OCI-LY1 (cell line): ENCODE measurements around the gene TTC36.

Experiments used
- H2AFZ ChIP-seq: fragments of 200-600 bp; sonication (generic), shearing (Covaris generic); 2 replicates; pipeline ENCODE4 v1.6.0; 2014; ENCODE audit warnings: antibody characterized with exemption, mild to moderate bottlenecking, low read length
- H3F3A ChIP-seq: fragments of 200-600 bp; sonication (generic), shearing (Covaris generic); 2 replicates; pipeline ENCODE4 v1.6.0; 2014; ENCODE audit warnings: mild to moderate bottlenecking, antibody characterized with exemption, low read length, moderate library complexity; ENCODE audit not compliant: insufficient read depth
- H3K27ac ChIP-seq: fragments of 200-600 bp; sonication (generic); 2 replicates; pipeline ENCODE4 v1.5.1; 2014; ENCODE audit warnings: low read length, mixed run types, mild to moderate bottlenecking, low read depth; ENCODE audit not compliant: poor library complexity, severe bottlenecking
- H3K27me3 ChIP-seq: fragments of 200-600 bp; sonication (generic); 2 replicates; pipeline ENCODE4 v1.6.0; 2014; ENCODE audit warnings: antibody characterized with exemption, mild to moderate bottlenecking, low read length, moderate library complexity; ENCODE audit not compliant: insufficient read depth
- H3K36me3 ChIP-seq: fragments of 200-600 bp; sonication (generic); 2 replicates; pipeline ENCODE4 v1.6.1; 2014; ENCODE audit warnings: mild to moderate bottlenecking, antibody characterized with exemption, low read length, moderate library complexity, mixed read lengths; ENCODE audit not compliant: insufficient read depth
- H3K4me1 ChIP-seq: fragments of 200-600 bp; sonication (generic); 2 replicates; pipeline ENCODE4 v1.5.1; 2014; ENCODE audit warnings: mild to moderate bottlenecking, low read length, moderate library complexity; ENCODE audit not compliant: insufficient read depth, severe bottlenecking
- H3K4me2 ChIP-seq: fragments of 200-600 bp; sonication (generic), shearing (Covaris generic); 2 replicates; pipeline ENCODE4 v1.6.1; 2014; ENCODE audit warnings: low read length
- H3K4me3 ChIP-seq: fragments of 200-600 bp; sonication (generic); 2 replicates; pipeline ENCODE4 v1.5.1; 2014; ENCODE audit warnings: low read length, low read depth, mild to moderate bottlenecking, mixed read lengths; ENCODE audit not compliant: poor library complexity, severe bottlenecking
- H3K79me2 ChIP-seq: fragments of 200-600 bp; shearing (Covaris generic); 2 replicates; pipeline ENCODE4 v1.6.1; 2016; ENCODE audit warnings: mixed run types, low read length, mixed read lengths; ENCODE audit not compliant: insufficient read depth
- H3K9ac ChIP-seq: fragments of 200-600 bp; sonication (generic), shearing (Covaris generic); 2 replicates; pipeline ENCODE4 v1.6.1; 2014; ENCODE audit warnings: mild to moderate bottlenecking, low read length, mixed read lengths
- H3K9me2 ChIP-seq: fragments of 200-600 bp; sonication (generic), shearing (Covaris generic); 2 replicates; pipeline ENCODE4 v1.6.1; 2014; ENCODE audit warnings: low read depth, mild to moderate bottlenecking, low read length, mixed read lengths
- H3K9me3 ChIP-seq: fragments of 200-600 bp; shearing (Covaris generic); 2 replicates; pipeline ENCODE4 v1.6.1; 2014; ENCODE audit warnings: low read length, mixed read lengths
- H4K20me1 ChIP-seq: fragments of 200-600 bp; sonication (generic), shearing (Covaris generic); 2 replicates; pipeline ENCODE4 v1.6.0; 2016; ENCODE audit warnings: mild to moderate bottlenecking, low read length; ENCODE audit not compliant: insufficient read depth
- CTCF ChIP-seq: fragments of 200-600 bp; sonication (generic), shearing (Covaris generic); IDR thresholded peaks from 2 replicates; pipeline ENCODE4 v1.5.1; 2017; ENCODE audit warnings: mild to moderate bottlenecking, antibody characterized with exemption, low read length, moderate library complexity, mixed read lengths
- EZH2 ChIP-seq: fragments of 200-600 bp; sonication (generic), shearing (Covaris generic); IDR thresholded peaks from 2 replicates; pipeline ENCODE4 v1.8.0; 2017; ENCODE audit warnings: borderline replicate concordance, mixed run types, mild to moderate bottlenecking, antibody characterized with exemption, low read length, moderate library complexity, mixed read lengths

The TTC36 gene

GRCh38 chr11:118488480-118489109 lies 38.7 kb upstream of the TTC36 start:
- H3K36me3 ChIP-seq, result peaks cover 57% of the 10 kb centered on the region

GRCh38 chr11:118491041-118491440 lies 36.2 kb upstream of the TTC36 start:
- Histone ChIP-seq H3F3A (no peaks in the 10 kb centered on the region), H3K4me2 (no peak overlapping the region), H3K9ac (no peak overlapping the region), H3K9me3 (no peaks in the 10 kb centered on the region), H4K20me1 (no peaks in the 10 kb centered on the region), H3K9me2 (no peaks in the 10 kb centered on the region), H3K4me1 (no peaks in the 10 kb centered on the region), H3K79me2 (no peaks in the 10 kb centered on the region), H3K36me3 (peaks cover 66% of the 10 kb centered on the region), H3K4me3 (no peak overlapping the region), H3K27me3 (no peaks in the 10 kb centered on the region), H2AFZ (no peak overlapping the region), H3K27ac (no peak overlapping the region)
- TF ChIP-seq CTCF (no peak), EZH2 (no peak)

More at GRCh38 chr11:118488480-118489109, 38.7 kb upstream of the TTC36 start:
- H2AFZ ChIP-seq, result no peak overlapping the region
- no peaks in the 10 kb centered on the region for H4K20me1 ChIP-seq
- no peaks in the 10 kb centered on the region for H3K4me1 ChIP-seq
- TF ChIP-seq EZH2, result no peak
- peak; percentile 82 for TF ChIP-seq CTCF
- H3K9me3 ChIP-seq, result no peaks in the 10 kb centered on the region
- no peaks in the 10 kb centered on the region for H3K9me2 ChIP-seq
- no peak overlapping the region for H3K9ac ChIP-seq
- H3F3A ChIP-seq, result no peaks in the 10 kb centered on the region
- no peaks in the 10 kb centered on the region for H3K79me2 ChIP-seq
- no peak overlapping the region for H3K4me2 ChIP-seq
- H3K27me3 ChIP-seq, result no peaks in the 10 kb centered on the region
- H3K4me3 ChIP-seq, result no peak overlapping the region
- H3K27ac ChIP-seq, result no peak overlapping the region

GRCh38 chr11:118497831-118498230 lies 29.4 kb upstream of the TTC36 start:
- Histone ChIP-seq H3K9me2 (no peaks in the 10 kb centered on the region), H3K27me3 (no peaks in the 10 kb centered on the region), H3K27ac (no peak overlapping the region), H3K9ac (no peak overlapping the region), H3K4me1 (no peaks in the 10 kb centered on the region), H3K4me2 (no peak overlapping the region), H3K4me3 (no peak overlapping the region), H3K9me3 (no peaks in the 10 kb centered on the region), H3F3A (no peaks in the 10 kb centered on the region), H2AFZ (no peak overlapping the region), H3K36me3 (peaks cover 87% of the 10 kb centered on the region), H4K20me1 (no peaks in the 10 kb centered on the region), H3K79me2 (no peaks in the 10 kb centered on the region)
- TF ChIP-seq EZH2, result no peak
- no peak for TF ChIP-seq CTCF
